OCI-LY3 (cell line): Measurements from ENCODE around the gene SNX24.

Source experiments
- EZH2phosphoT487 ChIP-seq: fragments of 200-600 bp; shearing (Covaris generic); IDR thresholded peaks from 2 replicates; pipeline ENCODE4 v1.6.1; 2018; ENCODE audit warnings: antibody characterized with exemption, mixed run types, low read depth
- TF ChIP-seq, protein P1 (sequence below): fragments of 200-600, 300-600 bp; sonication (generic); IDR thresholded peaks from 2 replicates; pipeline ENCODE4 v1.5.1; 2014; ENCODE audit warnings: antibody characterized with exemption, low read length, low read depth

GRCh38 chr5:122902263-122902662 lies 56.9 kb downstream of the SNX24 start:
- TF ChIP-seq, protein P1, sequence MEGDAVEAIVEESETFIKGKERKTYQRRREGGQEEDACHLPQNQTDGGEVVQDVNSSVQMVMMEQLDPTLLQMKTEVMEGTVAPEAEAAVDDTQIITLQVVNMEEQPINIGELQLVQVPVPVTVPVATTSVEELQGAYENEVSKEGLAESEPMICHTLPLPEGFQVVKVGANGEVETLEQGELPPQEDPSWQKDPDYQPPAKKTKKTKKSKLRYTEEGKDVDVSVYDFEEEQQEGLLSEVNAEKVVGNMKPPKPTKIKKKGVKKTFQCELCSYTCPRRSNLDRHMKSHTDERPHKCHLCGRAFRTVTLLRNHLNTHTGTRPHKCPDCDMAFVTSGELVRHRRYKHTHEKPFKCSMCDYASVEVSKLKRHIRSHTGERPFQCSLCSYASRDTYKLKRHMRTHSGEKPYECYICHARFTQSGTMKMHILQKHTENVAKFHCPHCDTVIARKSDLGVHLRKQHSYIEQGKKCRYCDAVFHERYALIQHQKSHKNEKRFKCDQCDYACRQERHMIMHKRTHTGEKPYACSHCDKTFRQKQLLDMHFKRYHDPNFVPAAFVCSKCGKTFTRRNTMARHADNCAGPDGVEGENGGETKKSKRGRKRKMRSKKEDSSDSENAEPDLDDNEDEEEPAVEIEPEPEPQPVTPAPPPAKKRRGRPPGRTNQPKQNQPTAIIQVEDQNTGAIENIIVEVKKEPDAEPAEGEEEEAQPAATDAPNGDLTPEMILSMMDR: no peak
- TF ChIP-seq EZH2phosphoT487: no peak
